ENCODE measurements around the gene DAPK2. TPM values are rescaled to one million over a fixed set of nuclear protein-coding genes. Genes with fewer than 3 reads are reported as not detected.

DAPK2 gene
- total RNA-seq, 1 donor from 2014 or later = 2.0 TPM

DNA sequence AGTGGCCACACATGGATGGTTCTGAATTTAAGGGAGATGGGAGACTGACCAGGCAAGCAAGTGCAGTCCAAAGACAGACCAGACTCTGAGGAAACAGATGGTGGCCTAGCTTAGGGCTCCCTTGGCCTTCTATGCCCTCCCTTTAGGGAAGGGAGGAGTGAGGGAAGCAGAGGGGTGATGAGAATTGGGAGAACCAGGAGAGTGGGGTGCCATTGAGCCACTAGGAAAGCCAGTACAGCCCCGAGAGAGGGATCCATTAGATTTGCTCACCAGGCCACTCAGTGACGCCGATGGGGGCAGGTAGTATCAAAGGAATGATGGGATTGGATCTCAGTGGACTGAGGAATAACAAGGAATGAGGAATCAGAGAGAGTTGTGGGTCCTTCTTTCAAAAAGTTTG is 182.1 kb downstream of the DAPK2 start:
- no peak overlapping the region for H3K27ac Mint-ChIP-seq
- no peaks in the 10 kb centered on the region for H3K36me3 Mint-ChIP-seq (ENCODE audit: insufficient read depth)

DNA sequence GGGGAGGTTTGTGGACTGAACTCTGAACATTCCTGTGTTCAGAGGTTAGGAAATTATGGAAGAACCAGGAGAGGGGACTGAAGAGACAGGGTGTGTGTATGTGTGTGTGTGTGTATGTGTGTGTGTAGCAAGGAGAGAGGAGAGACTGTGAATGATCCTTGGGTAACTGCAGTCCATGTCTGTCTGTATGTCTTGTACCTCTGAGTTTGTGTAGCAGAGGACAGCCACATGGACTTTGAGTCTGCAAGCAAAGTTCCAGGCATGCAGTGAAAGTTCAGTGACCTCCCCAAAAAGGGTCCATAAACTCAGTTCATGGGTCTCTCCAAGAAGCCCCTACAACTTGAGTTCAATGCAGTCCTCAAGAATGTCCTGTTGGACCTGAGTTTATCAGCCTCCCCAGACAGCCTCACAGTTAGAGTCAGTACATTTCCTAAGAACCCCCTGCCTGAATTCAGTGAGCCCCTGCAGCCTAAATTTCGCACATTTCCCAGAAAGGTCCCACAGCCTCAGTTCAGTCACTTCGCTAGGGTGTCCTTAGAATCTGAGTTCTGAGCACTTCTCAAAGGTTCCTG is 184.3 kb downstream of the DAPK2 start:
- DNase-seq (ENCODE audit: low spot score, unreplicated experiment) = no peak
- no peaks in the 10 kb centered on the region for H3K36me3 Mint-ChIP-seq (ENCODE audit: insufficient read depth)
- H3K27ac Mint-ChIP-seq = no peak overlapping the region
- H3K4me1 Mint-ChIP-seq (ENCODE audit: low read depth) = no peaks in the 10 kb centered on the region
- TF ChIP-seq, protein P1, sequence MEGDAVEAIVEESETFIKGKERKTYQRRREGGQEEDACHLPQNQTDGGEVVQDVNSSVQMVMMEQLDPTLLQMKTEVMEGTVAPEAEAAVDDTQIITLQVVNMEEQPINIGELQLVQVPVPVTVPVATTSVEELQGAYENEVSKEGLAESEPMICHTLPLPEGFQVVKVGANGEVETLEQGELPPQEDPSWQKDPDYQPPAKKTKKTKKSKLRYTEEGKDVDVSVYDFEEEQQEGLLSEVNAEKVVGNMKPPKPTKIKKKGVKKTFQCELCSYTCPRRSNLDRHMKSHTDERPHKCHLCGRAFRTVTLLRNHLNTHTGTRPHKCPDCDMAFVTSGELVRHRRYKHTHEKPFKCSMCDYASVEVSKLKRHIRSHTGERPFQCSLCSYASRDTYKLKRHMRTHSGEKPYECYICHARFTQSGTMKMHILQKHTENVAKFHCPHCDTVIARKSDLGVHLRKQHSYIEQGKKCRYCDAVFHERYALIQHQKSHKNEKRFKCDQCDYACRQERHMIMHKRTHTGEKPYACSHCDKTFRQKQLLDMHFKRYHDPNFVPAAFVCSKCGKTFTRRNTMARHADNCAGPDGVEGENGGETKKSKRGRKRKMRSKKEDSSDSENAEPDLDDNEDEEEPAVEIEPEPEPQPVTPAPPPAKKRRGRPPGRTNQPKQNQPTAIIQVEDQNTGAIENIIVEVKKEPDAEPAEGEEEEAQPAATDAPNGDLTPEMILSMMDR (IDR thresholded peaks at IDR 0.05; ENCODE audit: unreplicated experiment) = no peak
- no peak overlapping the region for H3K4me3 Mint-ChIP-seq (ENCODE audit: low read depth)
- no peaks in the 10 kb centered on the region for H3K27me3 Mint-ChIP-seq
- H3K9me3 Mint-ChIP-seq (ENCODE audit: low read depth) = no peaks in the 10 kb centered on the region

More for the DNA sequence above, 182.1 kb downstream of the DAPK2 start:
- no peak for DNase-seq (ENCODE audit: low spot score, unreplicated experiment)
- H3K9me3 Mint-ChIP-seq (ENCODE audit: low read depth) = no peaks in the 10 kb centered on the region
- H3K4me1 Mint-ChIP-seq (ENCODE audit: low read depth) = no peaks in the 10 kb centered on the region
- TF ChIP-seq, protein P1 (IDR thresholded peaks at IDR 0.05; ENCODE audit: unreplicated experiment) = no peak
- H3K4me3 Mint-ChIP-seq (ENCODE audit: low read depth) = no peak overlapping the region
- peaks cover 2% of the 10 kb centered on the region for H3K27me3 Mint-ChIP-seq

- Mint-ChIP-seq H3K4me3 (ENCODE audit: low read depth) (no peak overlapping the region), H3K9me3 (ENCODE audit: low read depth) (no peaks in the 10 kb centered on the region), H3K4me1 (ENCODE audit: low read depth) (no peaks in the 10 kb centered on the region), H3K27ac (no peak overlapping the region), H3K27me3 (no peaks in the 10 kb centered on the region), H3K36me3 (ENCODE audit: insufficient read depth) (no peaks in the 10 kb centered on the region)
- DNase-seq (ENCODE audit: low spot score, unreplicated experiment) = no peak
- TF ChIP-seq, protein P1 (IDR thresholded peaks at IDR 0.05; ENCODE audit: unreplicated experiment) = no peak
Measured at GRCh38 chr15:63860555-63860954, 185.7 kb downstream of the DAPK2 start.

GRCh38 chr15:63860155-63860554 is 186.1 kb downstream of the DAPK2 start:
- Mint-ChIP-seq H3K4me3 (ENCODE audit: low read depth) (no peak overlapping the region), H3K27ac (no peak overlapping the region), H3K9me3 (ENCODE audit: low read depth) (no peaks in the 10 kb centered on the region), H3K27me3 (no peaks in the 10 kb centered on the region), H3K4me1 (ENCODE audit: low read depth) (no peaks in the 10 kb centered on the region), H3K36me3 (ENCODE audit: insufficient read depth) (no peaks in the 10 kb centered on the region)
- TF ChIP-seq, protein P1 (IDR thresholded peaks at IDR 0.05; ENCODE audit: unreplicated experiment) = no peak
- no peak for DNase-seq (ENCODE audit: low spot score, unreplicated experiment)

DNA sequence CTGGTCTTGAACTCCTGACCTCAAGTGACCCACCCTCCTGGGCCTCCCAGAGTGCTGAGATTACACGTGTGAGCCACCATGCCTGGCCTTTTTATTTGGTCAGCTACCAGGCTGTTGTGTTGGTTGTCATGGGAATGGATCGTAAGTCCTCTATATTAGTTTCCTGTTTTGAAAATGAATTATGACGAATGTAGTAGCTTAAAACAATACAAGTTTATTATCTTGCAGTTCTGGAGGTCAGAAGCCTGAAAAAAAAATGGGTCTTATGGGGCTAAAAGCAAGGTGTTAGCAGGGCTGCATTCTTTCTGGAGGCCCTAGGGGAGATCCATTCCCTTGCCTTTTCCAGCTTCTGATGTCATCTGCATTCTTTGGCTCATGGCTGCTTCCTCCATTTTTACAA is 187.4 kb downstream of the DAPK2 start:
- Mint-ChIP-seq H3K9me3 (ENCODE audit: low read depth) (no peaks in the 10 kb centered on the region), H3K4me3 (ENCODE audit: low read depth) (no peak overlapping the region), H3K4me1 (ENCODE audit: low read depth) (no peaks in the 10 kb centered on the region), H3K27ac (no peak overlapping the region), H3K36me3 (ENCODE audit: insufficient read depth) (no peaks in the 10 kb centered on the region), H3K27me3 (no peaks in the 10 kb centered on the region)
- TF ChIP-seq, protein P1 (IDR thresholded peaks at IDR 0.05; ENCODE audit: unreplicated experiment) = no peak
- DNase-seq (ENCODE audit: low spot score, unreplicated experiment) = no peak

All from progenitor cell of endocrine pancreas (in vitro differentiated cells).